ENCODE results near the gene PPP2CA.
"Not testable (repeated sequence)": the region's sequence is repeated elsewhere in the genome, so short reads cannot be mapped to it uniquely, and the experiment has no call there.

Gene PPP2CA

GRCh38 chr5:134184155-134185135 is 41.4 kb downstream of the PPP2CA start:
- no peak for DNase-seq

GRCh38 chr5:134183481-134183880 is 42.4 kb downstream of the PPP2CA start:
- DNase-seq, result no peak

GRCh38 chr5:134178096-134178419 is 47.8 kb downstream of the PPP2CA start:
- no peak for DNase-seq

GRCh38 chr5:134177369-134178095 is 48.3 kb downstream of the PPP2CA start:
- DNase-seq, result peak; percentile 3

GRCh38 chr5:134176511-134177368 is 49.1 kb downstream of the PPP2CA start, which contains the start of gene SKP1:
Gene SKP1, minus strand, starts transcription at chr5:134176950. Its CDS starts 2,928 bp downstream, at chr5:134174022.
- peak; percentile 34 for DNase-seq

- DNase-seq, result no peak
These were observed 49.9 kb downstream of the PPP2CA start for GRCh38 chr5:134175921-134176510.

GRCh38 chr5:134174841-134175839 is 50.7 kb downstream of the PPP2CA start:
- no peak for DNase-seq

GRCh38 chr5:134171972-134172371 is 53.9 kb downstream of the PPP2CA start:
- no peak for DNase-seq

GRCh38 chr5:134162592-134162991 is 63.3 kb downstream of the PPP2CA start:
- DNase-seq, result no peak

GRCh38 chr5:134161513-134162395 is 64.1 kb downstream of the PPP2CA start:
- DNase-seq, result no peak

- DNase-seq, result no peak
These were observed 72.2 kb downstream of the PPP2CA start for GRCh38 chr5:134153657-134154056.

GRCh38 chr5:134153241-134153640 is 72.6 kb downstream of the PPP2CA start:
- no peak for DNase-seq

GRCh38 chr5:134152173-134152832 is 73.6 kb downstream of the PPP2CA start:
- DNase-seq, result not testable (repeated sequence)

GRCh38 chr5:134151723-134152122 is 74.2 kb downstream of the PPP2CA start:
- no peak for DNase-seq

GRCh38 chr5:134149571-134150303 is 76.1 kb downstream of the PPP2CA start:
- DNase-seq, result no peak

GRCh38 chr5:134148986-134149539 is 76.8 kb downstream of the PPP2CA start:
- DNase-seq, result no peak

GRCh38 chr5:134148316-134148715 is 77.6 kb downstream of the PPP2CA start:
- no peak for DNase-seq

All from DMS153 (cell line).